Coronary artery (tissue), 2 donors: ENCODE data around the gene TNP2.

Source experiments
- DNase-seq: peaks from one replicate; pipeline ENCODE4 v3.0.0-alpha.2; 2017; ENCODE audit warnings: low spot score
- H3K27ac ChIP-seq, 2 donors: fragments of 200-600 bp; sonication (generic); one replicate each; pipeline ENCODE4 v1.5.1; 2016 to 2019
- H3K4me3 ChIP-seq: fragments of 200-600 bp; sonication (generic); 2 replicates; pipeline ENCODE4 v1.5.1; 2016; ENCODE audit warnings: mild to moderate bottlenecking, moderate library complexity
- CTCF ChIP-seq: fragments of 200-600 bp; sonication (generic); IDR thresholded peaks from one replicate; pipeline ENCODE4 v1.5.1; 2019; ENCODE audit warnings: antibody characterized with exemption

TNP2 gene

GRCh38 chr16:11274964-11275363 lies 5.8 kb upstream of the TNP2 start:
- DNase-seq: no peak
- Histone ChIP-seq H3K27ac (no peak overlapping the region), H3K4me3 (no peak overlapping the region)
- TF ChIP-seq CTCF: no peak

GRCh38 chr16:11273721-11274324 lies 4.7 kb upstream of the TNP2 start:
- H3K4me3 ChIP-seq: no peak overlapping the region
- H3K27ac ChIP-seq: no peak overlapping the region
- TF ChIP-seq CTCF: no peak
- no peak for DNase-seq

- Histone ChIP-seq H3K4me3 (no peak within 1 kb of the TSS), H3K27ac (no peak within 1 kb of the TSS)
- no peak for TF ChIP-seq CTCF
- no peak for DNase-seq
Measured at GRCh38 chr16:11272921-11273720, 4.0 kb upstream of the TNP2 start, which contains the start of gene PRM3. Gene PRM3, minus strand, starts transcription at chr16:11273629. Its CDS starts 34 bp downstream, at chr16:11273595.

- Histone ChIP-seq H3K4me3 (no peak overlapping the region), H3K27ac (no peak overlapping the region)
- DNase-seq: no peak
- TF ChIP-seq CTCF: no peak
Measured at GRCh38 chr16:11272484-11272883, 3.4 kb upstream of the TNP2 start.

GRCh38 chr16:11271610-11272009 lies 2.5 kb upstream of the TNP2 start:
- Histone ChIP-seq H3K27ac (no peak overlapping the region), H3K4me3 (no peak overlapping the region)
- no peak for DNase-seq
- TF ChIP-seq CTCF: no peak

GRCh38 chr16:11270602-11271162 lies 1.6 kb upstream of the TNP2 start:
- H3K4me3 ChIP-seq: no peak overlapping the region
- no peak for DNase-seq
- no peak for TF ChIP-seq CTCF
- no peak overlapping the region for H3K27ac ChIP-seq
